Ectodermal cell (in vitro differentiated cells): ENCODE measurements around the gene FBXO5. TPM values are rescaled to one million over a fixed set of nuclear protein-coding genes. Genes with fewer than 3 reads are reported as not detected.
A peak's percentile ranks its signal among the peaks of the same experiment; 100 is the strongest.

ENCODE experiments used
- H3K27ac ChIP-seq: 2 replicates; pipeline ENCODE4 v1.7.0; 2013; ENCODE audit warnings: mild to moderate bottlenecking, low read depth, low read length; ENCODE audit not compliant: insufficient read depth, poor library complexity, severe bottlenecking
- H3K27me3 ChIP-seq: 2 replicates; pipeline ENCODE4 v1.7.0; 2013; ENCODE audit warnings: mild to moderate bottlenecking, low read length; ENCODE audit not compliant: insufficient read depth, control insufficient read depth, poor library complexity, severe bottlenecking
- H3K36me3 ChIP-seq: one replicate; pipeline ENCODE4 v1.7.0; 2013; ENCODE audit warnings: low read length; ENCODE audit not compliant: control insufficient read depth, insufficient read depth
- H3K4me1 ChIP-seq: one replicate; pipeline ENCODE4 v1.7.0; 2013; ENCODE audit warnings: low read length; ENCODE audit not compliant: control insufficient read depth, insufficient read depth
- H3K4me3 ChIP-seq: 2 replicates; pipeline ENCODE4 v1.7.0; 2013; ENCODE audit warnings: low read depth, low read length, control low read depth; ENCODE audit not compliant: insufficient read depth
- H3K9me3 ChIP-seq: 2 replicates; pipeline ENCODE4 v1.7.0; 2013; ENCODE audit warnings: mild to moderate bottlenecking, low read length, moderate library complexity; ENCODE audit not compliant: control insufficient read depth
- WGBS, 2 experiments: methylation state at CpG; one replicate each; pipeline ENCODE4 v1.1.7; 2013; ENCODE audit warnings: missing lambda C conversion rate in 2 of 2; 5-methylcytosine and 5-hydroxymethylcytosine counted together
- polyA plus RNA-seq, 4 experiments: library from polyadenylated mRNA; stranded (reverse); fragments of 50-300 nt; gene quantifications; one replicate each; pipeline ENCODE4 v1.2.3, GENCODE V29; 2013

Gene FBXO5
- 49.5 TPM for polyA plus RNA-seq (2013, experiment 1 of 4)
- 47.3 TPM for polyA plus RNA-seq (2013, experiment 2 of 4)
- 43.9 TPM for polyA plus RNA-seq (2013, experiment 3 of 4)
- polyA plus RNA-seq (2013, experiment 4 of 4), result 46.2 TPM

- peaks cover 23% of the 10 kb centered on the region for H3K4me1 ChIP-seq
- H3K4me3 ChIP-seq, result peak within 1 kb of the TSS; percentile 88
- peak within 1 kb of the TSS; percentile 88 for H3K27ac ChIP-seq
- no peaks in the 10 kb centered on the region for H3K27me3 ChIP-seq
- no peaks in the 10 kb centered on the region for H3K9me3 ChIP-seq
- H3K36me3 ChIP-seq, result no peaks in the 10 kb centered on the region
- WGBS, 2 experiments, result 0% methylated on average over 66 of the region's 66 CpGs
These were observed at the start of gene FBXO5 for GRCh38 chr6:152982904-152983636. Gene FBXO5 (minus strand): TSS chr6:152983041. CDS start chr6:152982959, 82 bp downstream.

GRCh38 chr6:153032255-153032882, 49.5 kb upstream of the FBXO5 start:
- H3K36me3 ChIP-seq, result no peaks in the 10 kb centered on the region
- no peaks in the 10 kb centered on the region for H3K4me1 ChIP-seq
- no peaks in the 10 kb centered on the region for H3K9me3 ChIP-seq
- H3K27ac ChIP-seq, result no peak overlapping the region
- 98% methylated on average over 7 of the region's 9 CpGs for WGBS, 2 experiments
- H3K27me3 ChIP-seq, result no peaks in the 10 kb centered on the region
- H3K4me3 ChIP-seq, result no peak overlapping the region

- H3K4me1 ChIP-seq, result no peaks in the 10 kb centered on the region
- H3K36me3 ChIP-seq, result no peaks in the 10 kb centered on the region
- WGBS, 2 experiments, result 86 to 96% methylated on average over 1 of the region's 1 CpG
- no peak overlapping the region for H3K4me3 ChIP-seq
- no peak overlapping the region for H3K27ac ChIP-seq
- H3K9me3 ChIP-seq, result no peaks in the 10 kb centered on the region
- no peaks in the 10 kb centered on the region for H3K27me3 ChIP-seq
These were observed 48.6 kb upstream of the FBXO5 start for GRCh38 chr6:153031335-153031955.

- Histone ChIP-seq H3K36me3 (no peaks in the 10 kb centered on the region), H3K4me1 (no peaks in the 10 kb centered on the region), H3K9me3 (no peaks in the 10 kb centered on the region), H3K4me3 (no peak overlapping the region), H3K27me3 (no peaks in the 10 kb centered on the region), H3K27ac (no peak overlapping the region)
- 95 to 97% methylated on average over 3 to 4 of the region's 4 CpGs for WGBS, 2 experiments
These were observed 46.1 kb upstream of the FBXO5 start for GRCh38 chr6:153028963-153029362.

GRCh38 chr6:153028286-153028685, 45.4 kb upstream of the FBXO5 start:
- Histone ChIP-seq H3K9me3 (no peaks in the 10 kb centered on the region), H3K27me3 (no peaks in the 10 kb centered on the region), H3K4me3 (no peak overlapping the region), H3K27ac (no peak overlapping the region), H3K4me1 (no peaks in the 10 kb centered on the region), H3K36me3 (no peaks in the 10 kb centered on the region)
- 96% methylated on average over 2 of the region's 2 CpGs for WGBS, 2 experiments

- WGBS, 2 experiments, result 97 to 99% methylated on average over 4 of the region's 4 CpGs
- no peak overlapping the region for H3K27ac ChIP-seq
- H3K4me1 ChIP-seq, result no peaks in the 10 kb centered on the region
- H3K4me3 ChIP-seq, result no peak overlapping the region
- no peaks in the 10 kb centered on the region for H3K36me3 ChIP-seq
- H3K9me3 ChIP-seq, result no peaks in the 10 kb centered on the region
- no peaks in the 10 kb centered on the region for H3K27me3 ChIP-seq
These were observed 44.6 kb upstream of the FBXO5 start for GRCh38 chr6:153027480-153027879.

- H3K27me3 ChIP-seq, result no peaks in the 10 kb centered on the region
- H3K4me3 ChIP-seq, result no peak overlapping the region
- no peaks in the 10 kb centered on the region for H3K9me3 ChIP-seq
- H3K4me1 ChIP-seq, result no peaks in the 10 kb centered on the region
- no peak overlapping the region for H3K27ac ChIP-seq
- H3K36me3 ChIP-seq, result no peaks in the 10 kb centered on the region
- WGBS, 2 experiments, result 36 to 41% methylated on average over 1 of the region's 1 CpG
These were observed 41.8 kb upstream of the FBXO5 start for GRCh38 chr6:153024709-153025017.

- H3K4me1 ChIP-seq, result no peaks in the 10 kb centered on the region
These were observed 41.3 kb upstream of the FBXO5 start for GRCh38 chr6:153023977-153024708.

GRCh38 chr6:153018355-153018754, 35.5 kb upstream of the FBXO5 start:
- Histone ChIP-seq H3K4me3 (no peak overlapping the region), H3K36me3 (no peaks in the 10 kb centered on the region), H3K4me1 (no peaks in the 10 kb centered on the region), H3K9me3 (no peaks in the 10 kb centered on the region), H3K27ac (no peak overlapping the region), H3K27me3 (no peaks in the 10 kb centered on the region)
- 100% methylated on average over 1 of the region's 3 CpGs for WGBS, 2 experiments

More at GRCh38 chr6:153023977-153024708, 41.3 kb upstream of the FBXO5 start:
- Histone ChIP-seq H3K4me3 (no peak overlapping the region), H3K9me3 (no peaks in the 10 kb centered on the region), H3K27ac (no peak overlapping the region), H3K36me3 (no peaks in the 10 kb centered on the region), H3K27me3 (no peaks in the 10 kb centered on the region)
- 77 to 79% methylated on average over 6 of the region's 6 CpGs for WGBS, 2 experiments

GRCh38 chr6:153016846-153017245, 34.0 kb upstream of the FBXO5 start:
- H3K4me1 ChIP-seq, result no peaks in the 10 kb centered on the region
- H3K9me3 ChIP-seq, result no peaks in the 10 kb centered on the region
- no peaks in the 10 kb centered on the region for H3K36me3 ChIP-seq
- no peaks in the 10 kb centered on the region for H3K27me3 ChIP-seq
- H3K4me3 ChIP-seq, result no peak overlapping the region
- no peak overlapping the region for H3K27ac ChIP-seq
- WGBS, 2 experiments, result 95 to 96% methylated on average over 3 of the region's 3 CpGs
